WI38 (cell line): ENCODE results near the gene PHF21B.

Source experiments
- H3K4me3 ChIP-seq: 2 replicates; pipeline ENCODE4 v1.5.1; 2011; ENCODE audit warnings: low read depth, mild to moderate bottlenecking, control low read depth, low read length
- TF ChIP-seq, protein P1 (sequence below): IDR thresholded peaks from 2 replicates; pipeline ENCODE4 v1.5.1; 2012; ENCODE audit warnings: low read depth, mild to moderate bottlenecking, control low read depth, low read length

The PHF21B gene

DNA sequence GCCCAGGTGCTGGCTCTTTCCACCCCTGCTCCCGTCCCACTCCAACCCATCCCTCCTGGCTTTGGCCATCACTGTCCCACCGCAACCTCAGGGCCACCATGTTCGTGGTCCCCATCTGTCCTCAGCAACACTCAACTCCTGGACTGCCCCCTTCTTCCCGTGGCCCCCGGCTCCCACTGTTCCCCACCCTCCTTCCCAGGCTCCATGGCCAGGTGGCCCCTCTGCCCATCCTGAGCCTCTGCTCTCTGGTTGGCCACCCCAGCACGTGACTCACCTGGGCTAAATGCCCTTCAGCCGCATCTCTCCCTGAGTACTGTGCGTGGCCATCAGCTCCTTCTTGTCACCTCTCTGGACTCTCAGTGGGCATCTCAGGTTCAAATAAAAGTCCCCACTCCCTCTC, 41.6 kb upstream of the PHF21B start:
- no peak overlapping the region for H3K4me3 ChIP-seq
- TF ChIP-seq, protein P1, sequence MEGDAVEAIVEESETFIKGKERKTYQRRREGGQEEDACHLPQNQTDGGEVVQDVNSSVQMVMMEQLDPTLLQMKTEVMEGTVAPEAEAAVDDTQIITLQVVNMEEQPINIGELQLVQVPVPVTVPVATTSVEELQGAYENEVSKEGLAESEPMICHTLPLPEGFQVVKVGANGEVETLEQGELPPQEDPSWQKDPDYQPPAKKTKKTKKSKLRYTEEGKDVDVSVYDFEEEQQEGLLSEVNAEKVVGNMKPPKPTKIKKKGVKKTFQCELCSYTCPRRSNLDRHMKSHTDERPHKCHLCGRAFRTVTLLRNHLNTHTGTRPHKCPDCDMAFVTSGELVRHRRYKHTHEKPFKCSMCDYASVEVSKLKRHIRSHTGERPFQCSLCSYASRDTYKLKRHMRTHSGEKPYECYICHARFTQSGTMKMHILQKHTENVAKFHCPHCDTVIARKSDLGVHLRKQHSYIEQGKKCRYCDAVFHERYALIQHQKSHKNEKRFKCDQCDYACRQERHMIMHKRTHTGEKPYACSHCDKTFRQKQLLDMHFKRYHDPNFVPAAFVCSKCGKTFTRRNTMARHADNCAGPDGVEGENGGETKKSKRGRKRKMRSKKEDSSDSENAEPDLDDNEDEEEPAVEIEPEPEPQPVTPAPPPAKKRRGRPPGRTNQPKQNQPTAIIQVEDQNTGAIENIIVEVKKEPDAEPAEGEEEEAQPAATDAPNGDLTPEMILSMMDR: no peak

DNA sequence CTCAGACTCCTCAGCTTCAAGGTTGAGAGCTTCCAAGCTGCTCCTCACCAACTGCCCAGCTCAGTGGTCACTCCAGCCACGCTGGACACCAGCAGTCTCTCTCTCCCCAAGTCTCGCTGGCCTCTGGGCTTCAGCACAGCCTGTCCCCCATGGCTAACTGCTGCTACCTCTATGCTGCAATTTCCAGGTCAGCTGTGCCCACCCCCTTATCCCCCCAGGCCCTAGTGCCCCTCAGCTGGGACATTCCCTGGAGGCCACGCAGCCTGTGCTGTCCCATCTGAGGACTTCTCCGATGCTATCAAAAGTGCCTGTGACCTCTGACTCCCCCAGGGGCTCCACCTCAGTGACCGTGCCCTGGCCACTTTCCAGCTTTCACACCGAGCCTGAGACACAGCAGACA, 37.5 kb upstream of the PHF21B start:
- TF ChIP-seq, protein P1: no peak
- no peak overlapping the region for H3K4me3 ChIP-seq

GRCh38 chr22:45045208-45045607, 35.4 kb upstream of the PHF21B start:
- no peak overlapping the region for H3K4me3 ChIP-seq
- TF ChIP-seq, protein P1: no peak

DNA sequence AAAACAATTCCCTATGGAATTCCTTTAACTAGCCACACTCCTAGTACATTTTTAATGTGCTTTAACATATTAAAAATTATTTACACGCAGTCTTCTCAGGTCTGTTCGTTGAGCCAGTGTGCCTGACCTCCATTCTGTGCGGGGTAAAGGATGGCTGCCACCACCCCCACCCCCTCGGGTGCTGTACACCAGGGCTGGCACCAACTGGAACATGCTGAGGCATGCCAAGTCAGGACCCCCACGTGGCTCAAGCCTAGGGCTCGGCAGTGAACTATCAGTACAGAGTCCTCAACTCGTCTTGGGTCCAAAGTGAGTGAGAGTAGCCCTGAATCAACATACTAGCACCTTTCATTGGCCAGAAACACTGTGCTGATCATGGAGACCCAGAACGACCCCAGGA, 32.5 kb upstream of the PHF21B start:
- TF ChIP-seq, protein P1: no peak
- H3K4me3 ChIP-seq: no peak overlapping the region

GRCh38 chr22:45039133-45039532, 29.3 kb upstream of the PHF21B start:
- TF ChIP-seq, protein P1: no peak

GRCh38 chr22:45036154-45036553, 26.3 kb upstream of the PHF21B start:
- TF ChIP-seq, protein P1: no peak
- no peak overlapping the region for H3K4me3 ChIP-seq

More at GRCh38 chr22:45039133-45039532, 29.3 kb upstream of the PHF21B start:
- no peak overlapping the region for H3K4me3 ChIP-seq

DNA sequence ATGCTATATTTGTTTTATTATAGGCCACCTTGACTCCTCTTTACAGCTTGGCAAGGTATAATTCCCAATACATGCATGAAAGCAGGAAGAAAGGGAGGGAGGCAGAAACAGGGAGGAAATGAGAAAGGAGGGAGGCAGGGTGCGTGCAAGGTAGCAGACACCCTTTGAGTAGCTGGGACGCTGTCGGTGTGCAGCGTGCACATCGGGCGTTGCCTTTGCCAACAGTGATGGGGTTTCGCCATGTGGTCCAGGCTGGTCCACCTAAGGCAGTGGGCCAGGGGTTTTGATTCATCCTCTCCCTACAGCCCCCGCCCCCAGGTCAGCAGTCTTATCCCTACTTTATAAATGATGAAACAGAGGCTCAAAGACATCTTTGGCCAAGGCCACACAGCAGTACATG, 25.0 kb upstream of the PHF21B start:
- no peak overlapping the region for H3K4me3 ChIP-seq
- TF ChIP-seq, protein P1: no peak
